Mononuclear cell (primary cell): ENCODE measurements around the gene DDX31. TPM values are rescaled to one million over a fixed set of nuclear protein-coding genes. Genes with fewer than 3 reads are reported as not detected.
"Not testable (repeated sequence)": the region's sequence is repeated elsewhere in the genome, so short reads cannot be mapped to it uniquely, and the experiment has no call there.

Experiments
- H3K27me3 ChIP-seq: 2 replicates; pipeline ENCODE4 v1.6.0; 2011; ENCODE audit warnings: low read length, control low read depth; ENCODE audit not compliant: insufficient read depth
- H3K4me1 ChIP-seq: 2 replicates; pipeline ENCODE4 v1.5.1; 2011; ENCODE audit warnings: mild to moderate bottlenecking, low read length, control low read depth; ENCODE audit not compliant: insufficient read depth
- H3K4me3 ChIP-seq: 2 replicates; pipeline ENCODE4 v1.5.1; 2011; ENCODE audit warnings: mild to moderate bottlenecking, low read length, moderate library complexity
- H3K9me3 ChIP-seq: 2 replicates; pipeline ENCODE4 v1.5.1; 2011; ENCODE audit warnings: low read depth, mild to moderate bottlenecking, control low read depth, low read length
- total RNA-seq: library from RNA; depleted of rRNA; stranded (reverse); fragments of >200 nt; gene quantifications from one replicate; pipeline ENCODE4 v1.2.3, GENCODE V29; 2012

Gene DDX31
- total RNA-seq, 1 donor: 10.3 TPM

DNA sequence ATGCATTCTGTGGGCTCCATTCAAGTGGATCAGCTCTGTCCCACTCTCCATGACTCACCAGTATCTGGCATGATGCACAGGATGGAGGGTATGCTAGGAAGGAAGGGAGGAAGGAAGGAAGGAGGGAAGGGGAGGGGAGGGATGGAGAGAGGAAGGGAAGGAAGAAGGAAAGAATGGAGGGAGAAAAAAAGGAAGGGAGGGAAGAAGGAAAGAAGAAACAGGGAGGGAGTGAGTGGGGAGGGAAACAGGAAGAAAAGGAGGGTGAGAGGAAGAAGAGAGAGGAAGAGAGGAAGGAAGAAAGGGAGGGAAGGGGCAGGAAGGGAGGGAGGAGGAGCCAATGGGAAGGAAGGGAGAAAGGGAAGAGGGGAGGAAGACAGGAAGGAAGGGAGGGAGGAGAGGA lies 92.7 kb downstream of the DDX31 start:
- Histone ChIP-seq H3K4me3 (no peak overlapping the region), H3K27me3 (peaks cover 66% of the 10 kb centered on the region), H3K9me3 (no peaks in the 10 kb centered on the region), H3K4me1 (peaks cover 10% of the 10 kb centered on the region)

DNA sequence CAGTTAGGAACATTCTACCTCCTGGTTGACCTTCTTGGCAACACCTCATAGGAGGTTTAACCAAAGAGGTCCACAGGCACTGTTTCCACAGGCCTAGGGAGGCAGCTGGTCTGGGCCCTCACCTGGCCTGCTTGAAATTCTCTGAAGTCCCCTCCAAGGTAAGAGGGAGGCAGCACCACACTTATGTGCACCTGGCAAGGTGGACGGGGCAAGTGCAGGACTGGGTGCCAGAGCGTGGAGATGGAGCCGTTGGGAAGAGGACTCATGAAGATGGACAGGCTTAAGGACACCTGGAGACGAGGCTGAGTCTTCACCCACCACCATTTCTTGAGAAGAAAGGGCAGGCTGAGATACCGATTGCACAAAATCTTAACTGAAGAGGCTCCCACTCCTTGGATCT lies 94.0 kb downstream of the DDX31 start:
- Histone ChIP-seq H3K27me3 (peaks cover 53% of the 10 kb centered on the region), H3K9me3 (no peaks in the 10 kb centered on the region), H3K4me1 (no peaks in the 10 kb centered on the region), H3K4me3 (no peak overlapping the region)

DNA sequence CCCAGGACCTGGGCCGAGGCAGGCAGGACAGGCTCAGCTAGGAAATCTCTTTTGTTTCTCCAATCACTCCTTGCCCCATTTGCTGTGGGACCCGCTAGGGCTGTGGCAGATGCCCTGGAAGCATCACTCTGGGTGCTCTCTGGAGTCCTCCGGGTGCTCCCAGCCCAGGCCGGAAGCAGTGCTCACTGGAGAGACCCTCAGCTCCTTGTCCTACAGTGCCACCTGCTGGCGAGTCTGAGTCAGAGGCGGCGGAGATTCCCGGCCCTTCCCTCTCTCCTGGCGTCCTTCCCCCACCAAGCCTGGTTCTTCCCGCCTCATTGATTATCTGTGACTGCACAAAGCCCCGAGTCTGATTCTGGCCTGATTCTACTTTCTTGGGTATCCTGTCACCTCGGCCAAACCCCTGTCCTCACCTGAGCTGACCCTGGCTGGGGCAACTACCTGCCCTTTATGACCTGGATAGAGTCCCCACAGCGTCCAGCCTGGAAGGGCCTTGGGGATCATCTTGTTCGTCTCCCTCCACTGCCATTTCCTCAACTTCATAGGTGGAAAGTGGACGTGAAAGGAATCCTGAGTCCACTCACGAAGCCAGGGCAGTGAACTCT lies 94.7 kb downstream of the DDX31 start:
- Histone ChIP-seq H3K9me3 (no peaks in the 10 kb centered on the region), H3K27me3 (peaks cover 50% of the 10 kb centered on the region), H3K4me3 (no peak overlapping the region), H3K4me1 (no peaks in the 10 kb centered on the region)

DNA sequence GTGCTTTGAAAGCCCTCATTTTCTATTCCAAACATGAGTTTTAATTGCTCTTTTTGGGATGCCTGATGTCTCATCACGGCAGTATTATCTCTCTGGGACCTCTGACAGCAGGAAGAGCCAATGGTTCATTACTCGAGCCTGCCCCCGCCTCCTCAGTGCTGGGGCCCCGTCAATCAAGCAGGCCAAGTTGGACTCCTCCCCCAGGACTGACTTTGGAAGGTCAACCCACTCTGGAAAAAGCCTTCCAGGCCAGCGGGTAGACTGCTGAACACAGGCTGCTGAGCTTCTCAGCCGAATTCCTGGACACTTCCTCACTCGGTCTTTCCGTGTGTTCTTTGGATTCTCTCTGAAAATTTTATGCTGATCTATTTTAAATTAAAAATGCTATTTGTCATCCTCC lies 96.9 kb downstream of the DDX31 start:
- H3K4me1 ChIP-seq: no peaks in the 10 kb centered on the region
- peaks cover 28% of the 10 kb centered on the region for H3K27me3 ChIP-seq
- H3K4me3 ChIP-seq: no peak overlapping the region
- H3K9me3 ChIP-seq: no peaks in the 10 kb centered on the region

DNA sequence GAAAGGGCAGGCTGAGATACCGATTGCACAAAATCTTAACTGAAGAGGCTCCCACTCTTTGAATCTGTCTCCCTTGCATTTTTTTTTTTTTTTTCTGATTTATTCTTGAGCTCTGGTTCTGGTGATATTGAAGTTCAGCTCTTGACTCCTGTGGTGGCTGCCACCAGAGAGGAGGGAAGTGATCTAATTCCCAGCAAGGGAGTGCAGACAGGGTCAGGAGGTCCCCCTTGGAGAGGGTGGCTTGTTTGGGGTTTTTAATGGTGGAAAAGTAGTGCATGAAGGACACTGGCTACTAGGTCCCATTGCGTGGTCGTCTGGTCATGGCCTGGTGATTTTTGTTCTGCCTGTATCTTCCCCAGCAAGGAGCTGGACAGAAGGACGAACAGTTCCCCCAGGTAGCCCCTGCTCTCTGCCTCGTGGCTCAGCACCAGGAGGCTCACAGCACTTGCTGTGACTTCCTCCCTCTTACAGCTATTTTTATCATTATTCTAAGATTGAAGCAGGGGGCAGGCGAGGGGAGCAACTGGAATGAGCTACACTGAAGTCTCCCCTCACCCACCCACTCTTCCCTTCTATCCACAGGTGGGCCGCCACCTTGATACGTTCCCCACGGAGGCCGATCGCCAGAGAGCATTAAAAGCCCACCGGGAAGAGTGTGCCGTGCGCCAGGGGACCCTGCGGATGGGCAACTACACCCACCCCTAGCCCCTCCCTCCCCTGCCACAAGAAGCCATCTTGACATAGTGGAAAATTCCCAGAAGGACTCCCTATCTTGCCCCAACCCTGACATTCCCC lies 97.8 kb downstream of the DDX31 start:
- Histone ChIP-seq H3K9me3 (no peaks in the 10 kb centered on the region), H3K4me3 (no peak overlapping the region), H3K4me1 (no peaks in the 10 kb centered on the region), H3K27me3 (peaks cover 19% of the 10 kb centered on the region)

DNA sequence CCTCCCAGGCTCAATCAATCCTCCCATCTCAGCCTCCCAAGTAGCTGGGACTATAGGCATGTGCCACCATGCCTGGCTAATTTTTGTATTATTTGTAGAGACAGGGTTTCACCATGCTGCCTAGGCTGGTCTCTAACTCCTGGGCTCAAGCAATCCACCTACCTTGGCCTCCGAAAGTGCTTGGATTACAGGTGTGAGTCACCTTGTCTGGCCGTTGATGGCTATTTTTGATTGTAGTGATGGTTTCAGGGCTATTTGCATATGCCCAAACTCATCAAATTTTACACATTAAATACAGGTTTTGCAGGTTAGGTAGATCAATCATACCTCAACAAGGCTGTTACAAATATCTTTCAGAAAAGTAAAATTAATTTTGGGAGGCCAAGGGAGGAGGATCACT lies 101.0 kb downstream of the DDX31 start:
- H3K4me3 ChIP-seq, H3K27me3 ChIP-seq, H3K4me1 ChIP-seq, H3K9me3 ChIP-seq: not testable (repeated sequence)

DNA sequence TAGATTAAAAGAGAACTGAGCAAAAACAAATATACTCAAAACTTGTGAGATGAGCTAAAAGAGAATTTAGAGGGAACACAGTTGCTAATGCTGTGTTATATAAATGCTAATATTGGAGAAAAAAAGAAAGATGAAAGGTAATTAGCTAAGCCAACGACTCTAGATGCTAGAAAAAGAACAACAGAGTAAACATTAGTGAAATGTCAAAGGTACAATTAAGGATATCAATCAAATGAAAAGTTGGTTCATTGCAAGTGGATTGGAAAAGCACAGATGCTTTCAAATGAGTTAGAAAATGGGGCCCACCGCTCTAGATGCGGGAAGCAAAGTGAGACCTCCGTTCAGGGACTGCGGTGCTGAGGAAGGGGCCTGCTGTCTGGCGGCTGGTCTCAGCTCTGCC lies 105.3 kb downstream of the DDX31 start:
- Histone ChIP-seq H3K9me3 (no peaks in the 10 kb centered on the region), H3K27me3 (no peaks in the 10 kb centered on the region), H3K4me3 (no peak overlapping the region), H3K4me1 (no peaks in the 10 kb centered on the region)

DNA sequence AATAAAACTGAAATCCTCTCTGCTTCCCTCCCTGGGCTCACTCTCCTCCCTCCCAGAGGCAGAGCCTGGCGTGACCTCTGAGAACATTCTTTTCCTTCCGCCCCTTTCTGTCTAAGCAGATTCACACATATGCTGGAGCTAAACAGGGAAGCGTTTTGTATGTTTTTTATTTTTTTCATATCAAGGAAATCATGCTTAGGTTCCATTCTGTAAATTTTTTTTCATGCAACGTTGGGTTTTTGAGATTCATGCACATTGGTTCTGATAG lies 107.5 kb downstream of the DDX31 start:
- Histone ChIP-seq H3K4me3 (no peak overlapping the region), H3K4me1 (no peaks in the 10 kb centered on the region), H3K9me3 (no peaks in the 10 kb centered on the region), H3K27me3 (no peaks in the 10 kb centered on the region)

DNA sequence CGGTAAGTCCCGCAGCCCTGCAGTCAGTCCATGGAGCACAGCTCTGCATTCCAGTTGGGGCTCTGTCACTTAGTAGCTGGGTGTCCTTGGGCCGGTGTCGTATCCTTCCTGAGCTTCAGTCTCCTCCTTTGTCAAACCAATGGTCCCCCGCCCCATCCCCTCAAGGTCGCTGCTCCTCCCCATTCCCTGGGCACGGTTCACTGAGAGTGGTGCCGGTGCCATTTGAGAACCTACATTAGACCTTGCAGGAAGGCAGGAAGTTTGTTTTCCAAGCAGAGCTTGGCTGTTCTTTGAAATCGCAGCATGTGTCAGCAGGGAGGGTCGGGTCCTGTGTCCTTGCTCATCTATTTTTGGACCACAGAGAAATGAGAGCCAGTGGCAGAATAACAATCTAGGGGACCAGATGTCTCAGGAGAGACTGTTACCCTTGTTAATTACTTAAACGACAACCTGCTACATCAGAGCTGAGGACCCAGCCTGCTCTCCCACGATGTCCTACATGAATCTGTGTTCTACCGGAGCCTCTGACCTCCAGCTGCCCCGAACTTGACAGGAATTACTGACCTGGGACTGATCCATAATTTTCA lies 109.1 kb downstream of the DDX31 start:
- Histone ChIP-seq H3K27me3 (no peaks in the 10 kb centered on the region), H3K9me3 (no peaks in the 10 kb centered on the region), H3K4me1 (no peaks in the 10 kb centered on the region)

DNA sequence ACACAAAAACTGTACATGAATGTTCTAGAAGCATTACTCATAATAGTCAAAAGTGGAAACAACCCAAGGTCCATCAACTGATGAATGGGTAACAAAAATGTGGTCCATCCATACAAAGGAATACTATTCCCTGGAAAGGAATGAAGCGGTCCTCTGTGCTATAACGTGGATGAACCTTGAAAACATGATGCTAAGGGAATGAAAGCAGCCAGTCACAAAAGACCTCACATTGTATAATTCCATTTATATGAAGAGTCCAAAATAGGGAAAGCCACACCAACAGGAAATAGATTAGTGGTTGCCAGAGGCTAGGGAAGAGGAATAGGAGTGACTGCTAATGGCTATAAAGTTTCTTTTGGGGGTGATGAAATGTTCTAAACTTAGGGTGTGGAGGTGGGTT lies 110.1 kb downstream of the DDX31 start:
- no peaks in the 10 kb centered on the region for H3K4me1 ChIP-seq
- no peaks in the 10 kb centered on the region for H3K9me3 ChIP-seq
- no peaks in the 10 kb centered on the region for H3K27me3 ChIP-seq
- no peak overlapping the region for H3K4me3 ChIP-seq

More for the DNA sequence above, 109.1 kb downstream of the DDX31 start:
- no peak overlapping the region for H3K4me3 ChIP-seq

DNA sequence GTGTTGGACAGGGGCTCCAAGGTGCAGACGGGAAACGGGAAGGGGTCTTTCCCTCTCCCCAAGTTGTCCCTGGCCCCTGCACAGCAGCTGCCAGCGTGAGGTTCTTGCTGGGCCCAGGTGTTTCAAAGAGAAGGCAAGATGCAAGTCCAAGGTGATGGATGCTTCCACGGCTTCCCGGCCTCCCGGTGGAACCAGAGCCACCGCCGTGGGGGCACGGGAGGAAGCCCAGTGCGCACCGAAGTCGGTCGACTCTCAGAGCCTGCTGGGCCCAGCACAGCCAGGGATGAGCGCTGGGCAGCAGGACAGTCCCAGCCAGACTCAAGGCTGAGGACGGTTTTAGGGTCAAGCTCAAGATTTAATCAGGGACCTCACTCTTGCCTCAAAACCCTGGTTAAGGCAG lies 112.6 kb downstream of the DDX31 start:
- H3K4me3 ChIP-seq: no peak overlapping the region

DNA sequence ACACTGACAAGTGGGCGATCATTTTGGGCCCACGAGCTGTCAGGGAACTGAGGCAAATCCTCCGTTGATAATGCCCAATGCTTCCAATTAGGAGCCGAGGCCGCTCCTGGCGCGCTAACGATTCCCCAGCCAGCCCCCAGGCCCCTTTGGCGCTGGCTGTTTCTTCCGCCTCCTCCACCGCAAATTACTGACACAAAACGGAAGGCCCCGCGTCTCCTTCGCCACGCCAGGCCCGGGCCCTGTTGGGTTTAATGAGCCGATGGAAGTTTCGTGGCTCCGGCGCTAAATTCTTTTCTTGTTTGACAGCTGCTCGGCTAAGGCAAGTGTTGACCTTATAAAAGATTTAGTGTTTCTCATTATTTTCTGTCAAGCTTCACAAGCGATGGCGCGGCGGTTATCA lies 113.1 kb downstream of the DDX31 start:
- no peaks in the 10 kb centered on the region for H3K4me1 ChIP-seq
- no peaks in the 10 kb centered on the region for H3K9me3 ChIP-seq
- H3K27me3 ChIP-seq: no peaks in the 10 kb centered on the region
- no peak overlapping the region for H3K4me3 ChIP-seq

More for the DNA sequence above, 112.6 kb downstream of the DDX31 start:
- H3K9me3 ChIP-seq: no peaks in the 10 kb centered on the region
- no peaks in the 10 kb centered on the region for H3K4me1 ChIP-seq
- H3K27me3 ChIP-seq: no peaks in the 10 kb centered on the region

DNA sequence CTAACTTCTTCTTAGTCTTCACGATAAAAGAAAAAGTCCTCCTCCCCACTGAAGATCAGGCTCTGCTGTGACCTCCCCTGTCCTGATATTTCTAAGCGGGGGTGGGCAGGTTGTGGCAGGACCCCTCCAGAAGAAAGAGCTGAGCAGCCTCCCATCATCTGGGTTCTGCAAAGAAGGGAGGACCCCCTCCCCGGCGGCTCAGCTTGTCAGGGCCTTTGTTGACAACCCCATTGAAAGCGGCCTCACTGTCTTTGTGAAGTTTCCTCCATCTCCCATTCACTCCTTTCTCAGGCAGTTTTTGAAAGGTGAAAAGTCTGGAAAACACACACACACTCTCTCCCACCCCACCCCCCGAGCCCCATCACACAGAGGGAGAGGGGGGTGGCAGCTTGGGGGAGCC lies 113.5 kb downstream of the DDX31 start:
- no peaks in the 10 kb centered on the region for H3K9me3 ChIP-seq
- no peaks in the 10 kb centered on the region for H3K27me3 ChIP-seq
- no peak overlapping the region for H3K4me3 ChIP-seq
- no peaks in the 10 kb centered on the region for H3K4me1 ChIP-seq

DNA sequence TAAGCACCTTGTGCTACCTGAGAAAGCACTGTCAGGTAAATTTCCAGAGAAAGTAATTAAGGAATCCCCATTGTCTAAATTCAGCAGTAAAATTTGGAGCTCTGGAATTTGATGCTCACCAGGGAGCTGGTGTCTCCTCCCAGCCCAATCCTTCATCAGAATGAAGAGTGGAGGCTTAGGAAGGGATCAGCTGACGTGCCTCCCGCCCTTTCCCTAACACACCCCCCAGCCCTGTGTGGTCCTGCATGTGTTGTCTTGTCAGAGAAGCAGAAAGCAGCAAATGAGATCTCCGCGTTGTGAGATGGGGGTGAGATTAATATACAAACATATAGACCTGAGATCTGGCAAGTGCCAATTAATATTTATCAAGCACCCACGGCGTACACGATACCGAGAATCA lies 114.3 kb downstream of the DDX31 start:
- no peaks in the 10 kb centered on the region for H3K27me3 ChIP-seq
- H3K4me1 ChIP-seq: no peaks in the 10 kb centered on the region
- no peak overlapping the region for H3K4me3 ChIP-seq
- H3K9me3 ChIP-seq: no peaks in the 10 kb centered on the region

DNA sequence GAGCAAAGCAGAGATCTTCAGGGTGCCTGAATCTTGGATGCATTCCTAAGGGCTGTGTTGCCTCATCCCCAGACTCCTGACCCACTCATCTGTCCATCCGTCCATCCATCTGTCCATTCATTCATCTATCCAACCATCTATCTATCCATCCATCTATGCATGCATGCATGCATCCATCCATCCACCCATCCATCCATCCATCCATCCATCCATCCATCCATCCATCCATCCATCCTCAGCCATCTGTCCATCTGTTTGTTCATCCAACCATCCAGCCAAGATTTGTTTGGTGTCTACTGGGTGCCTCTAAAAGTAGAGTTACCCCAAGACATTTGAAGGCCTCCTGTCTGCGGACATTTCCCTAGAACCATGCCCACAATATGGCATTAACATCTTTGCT lies 115.0 kb downstream of the DDX31 start:
- Histone ChIP-seq H3K27me3 (no peaks in the 10 kb centered on the region), H3K4me3 (no peak overlapping the region), H3K9me3 (no peaks in the 10 kb centered on the region)

DNA sequence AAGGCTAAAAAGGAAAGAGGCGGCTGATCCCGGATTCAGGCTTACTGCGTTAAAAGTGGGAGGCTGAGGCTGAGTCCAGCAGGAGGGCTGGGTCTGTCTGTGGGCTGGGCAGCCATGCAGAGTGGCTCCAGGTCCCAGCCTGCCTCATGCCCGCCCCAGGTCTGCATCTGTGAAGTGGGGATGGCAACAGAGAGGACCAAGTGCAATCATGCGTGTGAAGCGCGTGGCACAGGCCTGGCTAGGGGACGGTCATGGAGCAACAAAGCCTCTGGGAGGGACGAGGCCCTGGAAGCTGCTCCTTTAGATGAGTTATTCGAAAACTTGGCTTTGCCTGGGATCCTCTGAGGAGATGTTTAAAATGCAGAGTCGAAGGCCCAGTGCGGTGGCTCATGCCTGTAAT lies 117.7 kb downstream of the DDX31 start:
- no peaks in the 10 kb centered on the region for H3K27me3 ChIP-seq
- H3K4me3 ChIP-seq: no peak overlapping the region
- no peaks in the 10 kb centered on the region for H3K9me3 ChIP-seq
- H3K4me1 ChIP-seq: no peaks in the 10 kb centered on the region

More for the DNA sequence above, 115.0 kb downstream of the DDX31 start:
- no peaks in the 10 kb centered on the region for H3K4me1 ChIP-seq
